ENCODE measurements around the gene RELL2.

The RELL2 gene

DNA sequence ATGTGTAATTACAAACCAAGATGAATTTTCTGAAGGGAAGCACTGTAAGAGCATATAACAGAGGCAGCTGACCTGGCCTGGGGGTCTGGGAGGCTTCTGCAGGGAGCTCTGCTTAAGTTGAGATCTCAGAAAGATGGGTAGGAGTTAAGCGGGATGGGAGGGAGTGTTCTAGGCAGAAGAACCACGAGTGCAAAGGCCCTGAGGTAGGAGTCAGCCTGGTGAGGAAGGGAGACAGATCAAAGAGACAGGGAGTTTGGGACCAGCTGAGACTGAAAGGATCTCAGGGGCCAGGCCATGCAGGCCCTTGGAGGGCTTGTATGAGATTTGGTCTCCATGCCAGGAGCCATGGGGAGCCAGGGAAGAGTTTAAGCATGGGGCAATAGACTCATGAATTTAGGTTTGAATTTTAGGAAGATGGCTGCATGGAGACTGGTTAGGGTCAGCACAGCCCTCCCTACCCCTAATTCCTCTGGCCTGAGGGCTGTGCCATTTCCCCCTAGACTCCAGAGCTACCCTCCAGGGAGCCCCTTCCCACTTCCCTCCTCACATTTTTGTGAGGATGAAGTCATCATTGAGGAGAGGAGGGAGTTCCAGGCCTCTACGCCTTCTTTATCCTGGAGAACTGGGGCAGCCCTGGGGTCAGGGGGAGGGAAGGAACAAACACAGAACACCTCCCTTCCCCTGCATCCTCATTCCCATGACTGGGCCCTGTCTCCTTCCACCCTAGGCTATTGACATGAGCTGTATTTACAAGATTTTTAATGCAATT, 50.0 kb downstream of the RELL2 start:
- TF ChIP-seq POLR2A (IDR thresholded peaks at IDR 0.05; ENCODE audit: low read depth, low read length) = no peak
- DNase-seq (ENCODE audit: insufficient read length, low spot score) (no peak), FAIRE-seq (no peak)
